PC-9 (cell line): Measurements from ENCODE around the gene ARHGEF40.

ENCODE experiments used
- EZH2 ChIP-seq: fragments of 200-600 bp; sonication (generic); IDR thresholded peaks from 2 replicates; pipeline ENCODE4 v1.8.0; 2017; ENCODE audit warnings: antibody characterized with exemption, low read depth
- TF ChIP-seq, protein P1 (sequence below): fragments of 200-600 bp; sonication (generic); conservative IDR thresholded peaks from 2 replicates; pipeline ENCODE4 v1.6.1; 2017; ENCODE audit warnings: mixed run types, antibody characterized with exemption, mild to moderate bottlenecking, moderate library complexity

GRCh38 chr14:21056520-21057163 is 13.5 kb upstream of the ARHGEF40 start:
- TF ChIP-seq, protein P1, sequence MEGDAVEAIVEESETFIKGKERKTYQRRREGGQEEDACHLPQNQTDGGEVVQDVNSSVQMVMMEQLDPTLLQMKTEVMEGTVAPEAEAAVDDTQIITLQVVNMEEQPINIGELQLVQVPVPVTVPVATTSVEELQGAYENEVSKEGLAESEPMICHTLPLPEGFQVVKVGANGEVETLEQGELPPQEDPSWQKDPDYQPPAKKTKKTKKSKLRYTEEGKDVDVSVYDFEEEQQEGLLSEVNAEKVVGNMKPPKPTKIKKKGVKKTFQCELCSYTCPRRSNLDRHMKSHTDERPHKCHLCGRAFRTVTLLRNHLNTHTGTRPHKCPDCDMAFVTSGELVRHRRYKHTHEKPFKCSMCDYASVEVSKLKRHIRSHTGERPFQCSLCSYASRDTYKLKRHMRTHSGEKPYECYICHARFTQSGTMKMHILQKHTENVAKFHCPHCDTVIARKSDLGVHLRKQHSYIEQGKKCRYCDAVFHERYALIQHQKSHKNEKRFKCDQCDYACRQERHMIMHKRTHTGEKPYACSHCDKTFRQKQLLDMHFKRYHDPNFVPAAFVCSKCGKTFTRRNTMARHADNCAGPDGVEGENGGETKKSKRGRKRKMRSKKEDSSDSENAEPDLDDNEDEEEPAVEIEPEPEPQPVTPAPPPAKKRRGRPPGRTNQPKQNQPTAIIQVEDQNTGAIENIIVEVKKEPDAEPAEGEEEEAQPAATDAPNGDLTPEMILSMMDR, result no peak
- TF ChIP-seq EZH2, result no peak
